Calu3 (cell line): ENCODE data around the gene FRMD1. TPM values are rescaled to one million over a fixed set of nuclear protein-coding genes. Genes with fewer than 3 reads are reported as not detected.

Experiments used
- BruUV-seq: library from RNA; stranded (reverse); fragments of 400-500 nt; replicated peaks from 2 replicates; lab custom pipeline; 2021; lab: Mats Ljungman, UMichigan
- CTCF ChIA-PET: fragments of 300-600 bp; sonication (Branson Sonifier 250); formaldehyde crosslinking; loops from one replicate; lab custom pipeline; 2022; ENCODE audit warnings: antibody characterized with exemption; lab: Charles Lee
- DNase-seq: peaks from one replicate; pipeline ENCODE4 v3.0.0; 2022
- H3K27ac Mint-ChIP-seq: one replicate; pipeline ENCODE4 v1.8.0; 2022; ENCODE audit warnings: mixed read lengths; ENCODE audit not compliant: unreplicated experiment
- H3K27me3 Mint-ChIP-seq: one replicate; pipeline ENCODE4 v1.8.0; 2022; ENCODE audit warnings: mixed read lengths; ENCODE audit not compliant: unreplicated experiment
- H3K36me3 Mint-ChIP-seq: one replicate; pipeline ENCODE4 v1.8.0; 2022; ENCODE audit warnings: mild to moderate bottlenecking, moderate library complexity, mixed read lengths; ENCODE audit not compliant: insufficient read depth, unreplicated experiment
- H3K4me1 Mint-ChIP-seq: one replicate; pipeline ENCODE4 v1.8.0; 2022; ENCODE audit warnings: mild to moderate bottlenecking, low read depth, mixed read lengths; ENCODE audit not compliant: unreplicated experiment
- H3K4me3 Mint-ChIP-seq: one replicate; pipeline ENCODE4 v1.8.0; 2022; ENCODE audit warnings: mild to moderate bottlenecking, low read depth, moderate library complexity, mixed read lengths; ENCODE audit not compliant: unreplicated experiment
- H3K9me3 Mint-ChIP-seq: one replicate; pipeline ENCODE4 v1.8.0; 2022; ENCODE audit warnings: low read depth, mixed read lengths; ENCODE audit not compliant: unreplicated experiment
- intact Hi-C: fragments of 100-400 bp; cut with micrococcal nuclease; formaldehyde crosslinking; loops from one replicate; pipeline ENCODE4 v1.10.0; 2022; ENCODE audit not compliant: unreplicated experiment
- total RNA-seq: library from RNA; stranded (reverse); gene quantifications from 2 replicates; pipeline ENCODE4 v1.2.3, GENCODE V29; 2022
- TF ChIP-seq, protein P1 (sequence below): fragments of 200-600 bp; IDR thresholded peaks from one replicate; pipeline ENCODE4 v1.8.0; 2022; ENCODE audit warnings: antibody characterized with exemption; ENCODE audit not compliant: unreplicated experiment

FRMD1 gene
- total RNA-seq, 1 experiment from 2014 or later: not detected

- TF ChIP-seq, protein P1, sequence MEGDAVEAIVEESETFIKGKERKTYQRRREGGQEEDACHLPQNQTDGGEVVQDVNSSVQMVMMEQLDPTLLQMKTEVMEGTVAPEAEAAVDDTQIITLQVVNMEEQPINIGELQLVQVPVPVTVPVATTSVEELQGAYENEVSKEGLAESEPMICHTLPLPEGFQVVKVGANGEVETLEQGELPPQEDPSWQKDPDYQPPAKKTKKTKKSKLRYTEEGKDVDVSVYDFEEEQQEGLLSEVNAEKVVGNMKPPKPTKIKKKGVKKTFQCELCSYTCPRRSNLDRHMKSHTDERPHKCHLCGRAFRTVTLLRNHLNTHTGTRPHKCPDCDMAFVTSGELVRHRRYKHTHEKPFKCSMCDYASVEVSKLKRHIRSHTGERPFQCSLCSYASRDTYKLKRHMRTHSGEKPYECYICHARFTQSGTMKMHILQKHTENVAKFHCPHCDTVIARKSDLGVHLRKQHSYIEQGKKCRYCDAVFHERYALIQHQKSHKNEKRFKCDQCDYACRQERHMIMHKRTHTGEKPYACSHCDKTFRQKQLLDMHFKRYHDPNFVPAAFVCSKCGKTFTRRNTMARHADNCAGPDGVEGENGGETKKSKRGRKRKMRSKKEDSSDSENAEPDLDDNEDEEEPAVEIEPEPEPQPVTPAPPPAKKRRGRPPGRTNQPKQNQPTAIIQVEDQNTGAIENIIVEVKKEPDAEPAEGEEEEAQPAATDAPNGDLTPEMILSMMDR: no peak
- Mint-ChIP-seq H3K4me3 (no peak overlapping the region), H3K4me1 (no peaks in the 10 kb centered on the region), H3K9me3 (no peaks in the 10 kb centered on the region), H3K27ac (no peak overlapping the region), H3K36me3 (no peaks in the 10 kb centered on the region), H3K27me3 (peaks cover 34% of the 10 kb centered on the region)
- BruUV-seq: no TSS peak
- no peak for DNase-seq
- CTCF ChIA-PET: no interaction called here
- intact Hi-C loops: no loop called here
Observed at GRCh38 chr6:168096271-168096764, 17.3 kb upstream of the FRMD1 start.

DNA sequence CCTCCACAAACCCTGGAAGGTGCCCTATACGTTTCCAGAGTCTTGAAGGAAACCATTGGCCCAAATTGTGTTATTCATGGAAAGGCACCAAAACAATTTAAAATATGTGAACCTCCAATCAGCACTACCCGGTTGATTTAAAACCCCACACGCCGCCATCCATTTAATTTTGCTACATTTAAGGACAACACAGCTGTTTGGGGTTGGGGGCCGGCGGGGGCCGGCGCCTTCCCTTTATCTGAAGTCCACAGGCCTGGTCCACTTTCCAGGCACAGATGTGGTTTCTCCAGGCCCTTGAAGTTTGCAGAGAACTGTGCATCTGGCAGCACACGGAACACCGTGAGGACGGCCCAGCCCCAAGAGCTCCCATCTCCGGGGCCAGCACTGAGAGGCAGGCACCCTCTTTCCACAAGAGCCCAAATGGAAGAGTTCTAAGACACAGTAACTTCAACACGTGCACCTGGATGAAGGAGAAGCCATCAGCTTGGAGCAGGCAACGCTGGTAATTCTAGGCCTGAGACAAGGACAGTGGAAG, 16.8 kb upstream of the FRMD1 start:
- no peaks in the 10 kb centered on the region for H3K4me1 Mint-ChIP-seq
- intact Hi-C loops: no loop called here
- no peak for DNase-seq

DNA sequence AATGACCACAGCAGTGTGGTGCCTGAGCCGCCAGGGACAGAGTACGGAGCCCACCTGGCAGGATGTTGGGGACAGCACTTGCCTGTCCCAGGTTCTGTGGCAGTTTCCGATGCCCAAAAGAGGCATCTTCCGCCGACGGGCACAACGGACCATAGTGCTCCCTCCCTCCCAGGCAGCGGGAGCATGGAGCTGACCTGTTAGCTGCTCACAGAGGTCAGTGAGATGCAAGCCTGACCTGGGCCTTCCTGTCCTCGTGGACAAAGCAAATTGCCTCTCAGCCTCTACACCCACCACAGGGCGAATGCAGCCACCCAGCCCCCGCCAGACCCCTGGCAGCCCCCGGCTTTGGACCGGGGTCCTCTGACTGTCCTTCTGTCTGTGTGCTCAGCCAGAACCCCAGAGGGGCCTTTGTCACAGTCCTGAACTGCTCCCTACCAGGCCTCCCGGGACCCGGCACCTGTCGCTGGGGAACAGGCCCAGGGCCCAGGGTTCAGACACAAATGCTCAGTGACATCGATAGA, 16.2 kb upstream of the FRMD1 start:
- TF ChIP-seq, protein P1: no peak
- Mint-ChIP-seq H3K4me3 (no peak overlapping the region), H3K27ac (no peak overlapping the region), H3K9me3 (no peaks in the 10 kb centered on the region), H3K36me3 (no peaks in the 10 kb centered on the region), H3K27me3 (peaks cover 45% of the 10 kb centered on the region), H3K4me1 (no peaks in the 10 kb centered on the region)
- BruUV-seq: no TSS peak
- CTCF ChIA-PET: no interaction called here
- DNase-seq: no peak
- intact Hi-C loops: no loop called here

More for the DNA sequence above, 16.8 kb upstream of the FRMD1 start:
- CTCF ChIA-PET: no interaction called here
- H3K4me3 Mint-ChIP-seq: no peak overlapping the region
- H3K36me3 Mint-ChIP-seq: no peaks in the 10 kb centered on the region
- no TSS peak for BruUV-seq
- no peaks in the 10 kb centered on the region for H3K9me3 Mint-ChIP-seq
- TF ChIP-seq, protein P1: no peak
- H3K27ac Mint-ChIP-seq: no peak overlapping the region
- H3K27me3 Mint-ChIP-seq: peaks cover 39% of the 10 kb centered on the region

DNA sequence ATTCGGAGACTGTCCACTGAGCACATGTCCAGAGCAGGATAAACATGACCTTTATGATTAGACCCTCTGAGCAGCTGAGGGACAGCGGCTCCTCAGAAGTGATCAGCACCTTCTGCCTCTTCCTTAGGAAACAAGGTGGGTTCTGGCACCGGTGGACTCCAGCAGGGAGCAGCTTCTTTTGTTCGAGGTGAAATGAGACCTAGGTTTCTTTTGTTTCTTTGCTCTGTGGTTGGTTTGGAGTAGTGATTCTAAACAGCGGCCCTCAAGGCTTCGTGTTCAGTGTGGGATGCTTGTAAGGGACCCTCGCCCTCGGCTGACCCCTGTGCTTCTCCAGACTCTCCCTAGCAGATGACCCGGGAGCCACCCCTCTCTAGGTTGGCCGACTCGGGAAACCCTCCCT, 14.6 kb upstream of the FRMD1 start:
- no peak overlapping the region for H3K4me3 Mint-ChIP-seq
- H3K9me3 Mint-ChIP-seq: no peaks in the 10 kb centered on the region
- CTCF ChIA-PET: no interaction called here
- intact Hi-C loops: no loop called here
- H3K36me3 Mint-ChIP-seq: no peaks in the 10 kb centered on the region
- no peak for DNase-seq
- peaks cover 61% of the 10 kb centered on the region for H3K27me3 Mint-ChIP-seq
- BruUV-seq: no TSS peak
- H3K27ac Mint-ChIP-seq: no peak overlapping the region
- no peaks in the 10 kb centered on the region for H3K4me1 Mint-ChIP-seq
- TF ChIP-seq, protein P1: no peak
